ENCODE measurements around the gene ANP32E. TPM values are rescaled to one million over a fixed set of nuclear protein-coding genes. Genes with fewer than 3 reads are reported as not detected.
"Not testable (repeated sequence)": the region's sequence is repeated elsewhere in the genome, so short reads cannot be mapped to it uniquely, and the experiment has no call there.

The ANP32E gene
- polyA plus RNA-seq, 3 donors: 4.6 to 26.6 (median 20.4) TPM

GRCh38 chr1:150233359-150234308 is 2.3 kb downstream of the ANP32E start:
- intact Hi-C loops (cut with micrococcal nuclease): loop anchor here in 1 of 2 donors (10.0 kb wide), 1 partner anchor 49 kb away; no protein-coding TSS in a partner anchor
- peak overlapping the region; percentile 81 to 89 (median 82) for H3K4me3 ChIP-seq (replicated peaks in 1 of 3; ENCODE audit: low read depth in 2 of 3, low read length in 3 of 3)
- peaks cover 70% of the 10 kb centered on the region for H3K79me2 ChIP-seq (ENCODE audit: insufficient read depth, low read length)
- no peak for TF ChIP-seq CTCF (IDR thresholded peaks at IDR 0.05)
- H3K4me3 Mint-ChIP-seq: no peak overlapping the region
- H3K4me2 ChIP-seq (replicated peaks; ENCODE audit: extremely low read depth, low read length, poor library complexity, severe bottlenecking): peak overlapping the region; percentile 99
- H3K27me3 ChIP-seq (ENCODE audit: control insufficient read depth in 2 of 2, insufficient read depth in 2 of 2, low read length in 2 of 2): no peaks in the 10 kb centered on the region
- peaks cover 0 to 2% (median 0%) of the 10 kb centered on the region in 3 donors for H3K27me3 Mint-ChIP-seq (ENCODE audit: low read depth in 3 of 3)
- peaks cover 24 to 25% of the 10 kb centered on the region in 2 donors for H3K4me1 ChIP-seq (ENCODE audit: control insufficient read depth in 1 of 2, insufficient read depth in 2 of 2, low read length in 2 of 2)
- H3K36me3 ChIP-seq (replicated peaks in 1 of 2; ENCODE audit: control insufficient read depth in 1 of 2, insufficient read depth in 2 of 2, low read length in 2 of 2): peaks cover 5 to 14% of the 10 kb centered on the region in 2 donors
- no peaks in the 10 kb centered on the region for H4K20me1 ChIP-seq (ENCODE audit: insufficient read depth, low read length)
- H3K36me3 Mint-ChIP-seq: peaks cover 14 to 22% of the 10 kb centered on the region in 2 donors
- H3K9ac ChIP-seq (ENCODE audit: insufficient read depth, low read length, poor library complexity, severe bottlenecking): peak overlapping the region; percentile 93
- peak overlapping the region; percentile 92 for H2AFZ ChIP-seq (ENCODE audit: insufficient read depth, low read depth, low read length, poor library complexity, severe bottlenecking)
- peaks cover 18% of the 10 kb centered on the region for H3K4me1 Mint-ChIP-seq
- H3K9me3 Mint-ChIP-seq: no peaks in the 10 kb centered on the region
- H3K9me3 ChIP-seq (replicated peaks in 1 of 2; ENCODE audit: control insufficient read depth in 1 of 2, insufficient read depth in 1 of 2, low read length in 2 of 2): no peaks in the 10 kb centered on the region
- H3K27ac ChIP-seq (ENCODE audit: low read depth in 1 of 2, low read length in 2 of 2): peak overlapping the region; percentile 97
- WGBS (ENCODE audit: insufficient coverage): 0% methylated on average over 2 of the region's 15 CpGs
- H3K27ac Mint-ChIP-seq: peak overlapping the region in 6 of 7 donors; percentile 96 to 99 (median 98)
- peak in 2 of 3 donors; percentile 47 for DNase-seq

- not testable (repeated sequence) for H3K9ac ChIP-seq (ENCODE audit: insufficient read depth, low read length, poor library complexity, severe bottlenecking); H3K9me3 ChIP-seq (replicated peaks in 1 of 2; ENCODE audit: control insufficient read depth in 1 of 2, insufficient read depth in 1 of 2, low read length in 2 of 2); H3K27me3 ChIP-seq (ENCODE audit: control insufficient read depth in 2 of 2, insufficient read depth in 2 of 2, low read length in 2 of 2); H3K4me3 Mint-ChIP-seq; H3K9me3 Mint-ChIP-seq; H4K20me1 ChIP-seq (ENCODE audit: insufficient read depth, low read length); H3K27me3 Mint-ChIP-seq (ENCODE audit: low read depth in 3 of 3); DNase-seq
- Histone ChIP-seq H3K4me3 (replicated peaks in 1 of 3; ENCODE audit: low read depth in 2 of 3, low read length in 3 of 3) (peak overlapping the region in 1 of 3 experiments; percentile 82), H3K4me2 (replicated peaks; ENCODE audit: extremely low read depth, low read length, poor library complexity, severe bottlenecking) (peak overlapping the region; percentile 99), H3K36me3 (replicated peaks in 1 of 2; ENCODE audit: control insufficient read depth in 1 of 2, insufficient read depth in 2 of 2, low read length in 2 of 2) (peaks cover 12 to 17% of the 10 kb centered on the region in 2 donors), H3K4me1 (ENCODE audit: control insufficient read depth in 1 of 2, insufficient read depth in 2 of 2, low read length in 2 of 2) (peaks cover 24 to 25% of the 10 kb centered on the region in 2 donors), H3K79me2 (ENCODE audit: insufficient read depth, low read length) (peaks cover 75% of the 10 kb centered on the region), H3K27ac (ENCODE audit: low read depth in 1 of 2, low read length in 2 of 2) (peak overlapping the region; percentile 52 to 97), H2AFZ (ENCODE audit: insufficient read depth, low read depth, low read length, poor library complexity, severe bottlenecking) (peak overlapping the region; percentile 92)
- intact Hi-C loops (cut with micrococcal nuclease): loop anchor here in 1 of 2 donors (10.0 kb wide), 1 partner anchor 48 kb away; no protein-coding TSS in a partner anchor
- Mint-ChIP-seq H3K27ac (peak overlapping the region; percentile 50 to 99 (median 97)), H3K36me3 (peaks cover 19 to 29% of the 10 kb centered on the region in 2 donors), H3K4me1 (peaks cover 18% of the 10 kb centered on the region)
- 97% methylated on average over 5 of the region's 10 CpGs for WGBS (ENCODE audit: insufficient coverage)
Measured at GRCh38 chr1:150232921-150233320, 3.0 kb downstream of the ANP32E start.

GRCh38 chr1:150228246-150228645 is 7.7 kb downstream of the ANP32E start:
- H3K36me3 Mint-ChIP-seq: peaks cover 49 to 66% of the 10 kb centered on the region in 2 donors
- DNase-seq; H3K27me3 ChIP-seq (ENCODE audit: control insufficient read depth in 2 of 2, insufficient read depth in 2 of 2, low read length in 2 of 2); H3K9ac ChIP-seq (ENCODE audit: insufficient read depth, low read length, poor library complexity, severe bottlenecking); H3K9me3 ChIP-seq (replicated peaks in 1 of 2; ENCODE audit: control insufficient read depth in 1 of 2, insufficient read depth in 1 of 2, low read length in 2 of 2); H3K27me3 Mint-ChIP-seq (ENCODE audit: low read depth in 3 of 3); intact Hi-C loops (cut with micrococcal nuclease); H2AFZ ChIP-seq (ENCODE audit: insufficient read depth, low read depth, low read length, poor library complexity, severe bottlenecking); H4K20me1 ChIP-seq (ENCODE audit: insufficient read depth, low read length); H3K4me2 ChIP-seq (replicated peaks; ENCODE audit: extremely low read depth, low read length, poor library complexity, severe bottlenecking); H3K4me3 Mint-ChIP-seq; H3K27ac ChIP-seq (ENCODE audit: low read depth in 1 of 2, low read length in 2 of 2); H3K9me3 Mint-ChIP-seq; H3K27ac Mint-ChIP-seq; H3K4me3 ChIP-seq (replicated peaks in 1 of 3; ENCODE audit: low read depth in 2 of 3, low read length in 3 of 3): not testable (repeated sequence)
- H3K4me1 ChIP-seq (ENCODE audit: control insufficient read depth in 1 of 2, insufficient read depth in 2 of 2, low read length in 2 of 2): peaks cover 14% of the 10 kb centered on the region in 2 donors
- WGBS (ENCODE audit: insufficient coverage): 90% methylated on average over 2 of the region's 10 CpGs
- H3K79me2 ChIP-seq (ENCODE audit: insufficient read depth, low read length): peaks cover 75% of the 10 kb centered on the region
- H3K4me1 Mint-ChIP-seq: peaks cover 19% of the 10 kb centered on the region
- peaks cover 36 to 43% of the 10 kb centered on the region in 2 donors for H3K36me3 ChIP-seq (replicated peaks in 1 of 2; ENCODE audit: control insufficient read depth in 1 of 2, insufficient read depth in 2 of 2, low read length in 2 of 2)

All from CD14-positive monocyte (primary cell).